Uterus (tissue), 4 donors: ENCODE data around the gene RIPK1. TPM values are rescaled to one million over a fixed set of nuclear protein-coding genes. Genes with fewer than 3 reads are reported as not detected.

ENCODE experiments used
- DNase-seq, 2 donors: peaks; one replicate each; pipeline ENCODE4 v3.0.0-alpha.2; 2019 to 2020
- H3K27ac ChIP-seq, 2 donors: fragments of 200-600 bp; sonication (generic); 1 replicate in 1 of 2; 2 replicates in 1 of 2; pipeline ENCODE4 v1.5.1; 2016 to 2018
- H3K27me3 ChIP-seq, 2 donors: fragments of 200-600 bp; sonication (generic); one replicate each; pipeline ENCODE4 v1.5.1; 2018 to 2019; ENCODE audit warnings: control low read depth in 1 of 2
- H3K36me3 ChIP-seq, 2 donors: fragments of 200-600 bp; sonication (generic); one replicate each; pipeline ENCODE4 v1.5.1; 2019; ENCODE audit warnings: control low read depth in 1 of 2
- H3K4me1 ChIP-seq, 2 donors: fragments of 200-600 bp; sonication (generic); one replicate each; pipeline ENCODE4 v1.5.1; 2018 to 2019; ENCODE audit warnings: control low read depth in 1 of 2
- H3K4me3 ChIP-seq, 2 donors: fragments of 200-600 bp; sonication (generic); 1 replicate in 1 of 2; 2 replicates in 1 of 2; pipeline ENCODE4 v1.5.1; 2018 to 2019; ENCODE audit warnings: mild to moderate bottlenecking in 1 of 2
- H3K9me3 ChIP-seq, 2 donors: fragments of 200-600 bp; sonication (generic); one replicate each; pipeline ENCODE4 v1.5.1; 2019; ENCODE audit warnings: control low read depth in 1 of 2
- POLR2A ChIP-seq, 2 donors: fragments of 450-650 bp; IDR thresholded peaks; one replicate each; pipeline ENCODE4 v1.6.1; 2016; ENCODE audit warnings: antibody characterized with exemption in 2 of 2, mild to moderate bottlenecking in 1 of 2, moderate library complexity in 1 of 2
- intact Hi-C: fragments of 100-400 bp; cut with DNase I; formaldehyde crosslinking; loops from one replicate; pipeline ENCODE4 v1.15.1; 2023; ENCODE audit warnings: low total_unique reads
- total RNA-seq, 4 donors: library from RNA; depleted of rRNA in 3 of 4; stranded (reverse); fragments of >200 nt in 3 of 4; gene quantifications; one replicate each; pipeline versions ENCODE4 v1.1.0 to v1.2.4, GENCODE V29; 2014 to 2023
- TF ChIP-seq, protein P1 (sequence below), 4 experiments: fragments of 200-600 bp in 2 of 4; fragments of 450-650 bp in 2 of 4; sonication (generic) in 2 of 4; IDR thresholded peaks; one replicate each; pipeline ENCODE4 v1.5.1; 2016 to 2019; ENCODE audit warnings: antibody characterized with exemption in 4 of 4, mild to moderate bottlenecking in 2 of 4, moderate library complexity in 1 of 4
- donor health status: DM: yes; HTN: yes; CAD: no.

RIPK1 gene
- total RNA-seq, 4 donors from 2014 or later = 11.5 to 35.0 (median 30.1) TPM

DNA sequence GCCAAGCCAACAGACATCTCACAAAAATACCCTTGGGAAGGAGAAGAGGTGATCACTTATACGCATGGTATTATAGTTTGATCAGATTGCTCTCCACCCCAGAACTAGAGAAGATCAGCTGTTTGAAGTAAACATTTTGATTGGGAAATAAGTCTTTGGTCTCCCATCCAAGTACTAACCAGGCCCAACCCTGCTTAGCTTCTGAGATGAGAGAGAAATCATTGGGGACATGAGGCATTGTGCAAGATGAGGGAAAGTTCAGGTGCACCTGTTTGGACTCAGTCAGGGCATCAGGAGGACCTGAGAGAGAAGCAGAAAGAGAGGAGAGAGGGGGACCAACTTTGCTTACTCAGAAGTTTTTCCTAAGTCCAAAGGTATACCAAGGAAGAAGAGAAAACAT, 11.4 kb downstream of the RIPK1 start:
- no peak for DNase-seq
- H3K36me3 ChIP-seq = no peaks in the 10 kb centered on the region
- H3K27me3 ChIP-seq = no peaks in the 10 kb centered on the region
- H3K4me3 ChIP-seq = no peak overlapping the region
- TF ChIP-seq, protein P1, sequence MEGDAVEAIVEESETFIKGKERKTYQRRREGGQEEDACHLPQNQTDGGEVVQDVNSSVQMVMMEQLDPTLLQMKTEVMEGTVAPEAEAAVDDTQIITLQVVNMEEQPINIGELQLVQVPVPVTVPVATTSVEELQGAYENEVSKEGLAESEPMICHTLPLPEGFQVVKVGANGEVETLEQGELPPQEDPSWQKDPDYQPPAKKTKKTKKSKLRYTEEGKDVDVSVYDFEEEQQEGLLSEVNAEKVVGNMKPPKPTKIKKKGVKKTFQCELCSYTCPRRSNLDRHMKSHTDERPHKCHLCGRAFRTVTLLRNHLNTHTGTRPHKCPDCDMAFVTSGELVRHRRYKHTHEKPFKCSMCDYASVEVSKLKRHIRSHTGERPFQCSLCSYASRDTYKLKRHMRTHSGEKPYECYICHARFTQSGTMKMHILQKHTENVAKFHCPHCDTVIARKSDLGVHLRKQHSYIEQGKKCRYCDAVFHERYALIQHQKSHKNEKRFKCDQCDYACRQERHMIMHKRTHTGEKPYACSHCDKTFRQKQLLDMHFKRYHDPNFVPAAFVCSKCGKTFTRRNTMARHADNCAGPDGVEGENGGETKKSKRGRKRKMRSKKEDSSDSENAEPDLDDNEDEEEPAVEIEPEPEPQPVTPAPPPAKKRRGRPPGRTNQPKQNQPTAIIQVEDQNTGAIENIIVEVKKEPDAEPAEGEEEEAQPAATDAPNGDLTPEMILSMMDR (IDR thresholded peaks at IDR 0.05) = no peak
- TF ChIP-seq POLR2A (IDR thresholded peaks at IDR 0.05) = no peak
- H3K9me3 ChIP-seq = no peaks in the 10 kb centered on the region
- H3K27ac ChIP-seq = no peak overlapping the region
- H3K4me1 ChIP-seq = no peaks in the 10 kb centered on the region
- intact Hi-C loops = no loop called here

DNA sequence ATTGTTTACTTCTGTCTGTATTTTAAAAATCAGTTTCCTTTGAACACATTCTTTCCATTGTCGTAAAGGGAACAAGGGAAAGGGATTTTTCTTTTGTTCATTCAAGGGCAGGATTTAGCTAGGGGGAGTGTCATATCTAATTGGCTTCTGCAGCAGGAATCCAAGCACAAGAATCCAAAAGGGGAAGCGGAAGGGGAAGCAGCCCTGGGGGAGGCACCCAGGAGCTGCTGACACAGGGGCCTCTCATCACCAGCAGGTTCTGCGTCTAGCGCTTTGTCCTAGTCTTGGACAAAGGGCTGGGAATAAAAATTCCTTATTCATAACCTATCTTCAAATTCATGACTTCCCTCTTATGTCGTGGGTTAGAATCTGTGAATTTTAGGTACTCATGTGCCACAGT, 13.7 kb downstream of the RIPK1 start:
- no peak overlapping the region for H3K4me3 ChIP-seq
- H3K36me3 ChIP-seq = no peaks in the 10 kb centered on the region
- H3K27ac ChIP-seq = no peak overlapping the region
- TF ChIP-seq POLR2A (IDR thresholded peaks at IDR 0.05) = no peak
- TF ChIP-seq, protein P1 (IDR thresholded peaks at IDR 0.05) = no peak
- intact Hi-C loops = no loop called here
- DNase-seq = no peak
- H3K4me1 ChIP-seq = no peaks in the 10 kb centered on the region
- no peaks in the 10 kb centered on the region for H3K27me3 ChIP-seq
- no peaks in the 10 kb centered on the region for H3K9me3 ChIP-seq

DNA sequence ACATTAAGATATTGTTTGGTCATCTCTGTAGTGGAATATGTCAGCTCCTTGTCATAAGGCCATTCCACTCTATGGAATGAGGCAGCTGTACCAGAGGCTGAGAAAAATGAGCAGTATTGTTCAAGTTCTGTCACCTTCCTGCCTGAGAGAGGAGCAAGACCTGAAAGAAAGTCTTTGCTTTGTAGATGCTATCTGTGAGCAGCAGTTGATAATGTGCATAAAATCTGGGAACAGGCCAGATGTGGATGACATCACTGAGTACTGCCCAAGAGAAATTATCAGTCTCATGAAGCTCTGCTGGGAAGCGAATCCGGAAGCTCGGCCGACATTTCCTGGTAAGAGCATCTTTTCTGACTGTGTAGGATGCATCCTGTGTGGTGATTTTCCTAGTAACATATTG, 16.8 kb downstream of the RIPK1 start:
- DNase-seq = no peak
- intact Hi-C loops = no loop called here
- Histone ChIP-seq H3K27ac (no peak overlapping the region), H3K4me1 (peaks cover 0 to 4% of the 10 kb centered on the region in 2 donors), H3K4me3 (no peak overlapping the region), H3K36me3 (no peaks in the 10 kb centered on the region), H3K27me3 (no peaks in the 10 kb centered on the region), H3K9me3 (no peaks in the 10 kb centered on the region)
- TF ChIP-seq, protein P1 (IDR thresholded peaks at IDR 0.05) = no peak
- no peak for TF ChIP-seq POLR2A (IDR thresholded peaks at IDR 0.05)

DNA sequence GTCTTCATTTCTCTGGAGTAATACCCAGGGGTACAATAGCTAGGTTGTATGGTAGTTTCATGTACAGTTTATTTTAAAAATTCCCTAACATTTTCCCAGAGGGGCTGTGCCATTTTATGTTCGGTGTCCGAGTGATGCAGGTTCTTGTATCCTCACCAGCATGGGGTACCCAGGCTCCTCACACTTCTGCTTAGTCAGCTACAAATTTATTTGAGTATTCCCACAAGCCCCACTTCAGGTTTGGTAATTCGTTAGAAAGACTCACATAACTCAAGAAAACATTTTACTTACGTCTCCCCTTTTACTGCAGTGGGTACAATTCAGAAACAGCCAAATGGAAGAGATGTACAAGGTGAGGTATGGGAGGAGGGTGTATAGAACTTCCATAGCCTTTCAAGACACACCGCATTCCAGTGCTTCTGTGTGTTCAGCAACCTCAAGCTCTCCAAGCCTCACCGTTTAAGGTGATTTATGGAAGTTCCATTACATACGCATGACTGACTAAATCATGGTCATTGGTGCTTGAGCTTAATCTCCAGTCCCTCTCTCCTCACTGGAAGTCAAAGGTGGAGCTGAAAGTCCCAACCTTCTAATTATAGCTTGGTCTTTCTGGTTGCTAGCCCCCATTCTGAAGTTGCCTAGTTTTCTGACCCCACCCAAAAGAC, 18.1 kb downstream of the RIPK1 start:
- Histone ChIP-seq H3K27me3 (no peaks in the 10 kb centered on the region), H3K4me1 (peaks cover 0 to 4% of the 10 kb centered on the region in 2 donors), H3K36me3 (no peaks in the 10 kb centered on the region), H3K9me3 (no peaks in the 10 kb centered on the region), H3K27ac (no peak overlapping the region), H3K4me3 (no peak overlapping the region)
- TF ChIP-seq, protein P1 (IDR thresholded peaks at IDR 0.05) = no peak
- no peak for TF ChIP-seq POLR2A (IDR thresholded peaks at IDR 0.05)
- no peak for DNase-seq
- intact Hi-C loops = no loop called here

DNA sequence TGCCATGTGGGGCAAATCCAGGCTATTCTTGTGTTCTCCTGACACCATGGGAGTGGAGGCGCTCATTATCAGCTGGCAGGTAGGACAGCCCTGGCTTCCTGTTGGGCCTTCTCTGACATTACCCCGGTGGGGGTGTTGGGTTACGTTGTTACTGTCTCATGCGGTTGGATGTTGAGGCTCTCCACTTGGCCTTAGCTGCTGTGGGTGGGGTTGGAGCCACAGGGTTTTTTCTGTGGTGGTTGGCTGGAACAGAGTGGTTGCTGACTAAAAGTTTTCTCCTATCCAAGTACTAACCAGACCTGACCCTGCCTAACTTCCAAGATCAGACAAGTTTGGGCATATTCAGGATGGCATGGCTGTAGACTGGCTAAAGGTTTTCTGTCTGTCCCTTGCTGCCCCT, 20.2 kb downstream of the RIPK1 start:
- H3K9me3 ChIP-seq = no peaks in the 10 kb centered on the region
- H3K4me3 ChIP-seq = no peak overlapping the region
- no peaks in the 10 kb centered on the region for H3K36me3 ChIP-seq
- H3K27me3 ChIP-seq = no peaks in the 10 kb centered on the region
- no peak for TF ChIP-seq POLR2A (IDR thresholded peaks at IDR 0.05)
- TF ChIP-seq, protein P1 (IDR thresholded peaks at IDR 0.05) = no peak
- H3K4me1 ChIP-seq = peaks cover 0 to 4% of the 10 kb centered on the region in 2 donors
- peak in 1 of 2 donors; percentile 45 for DNase-seq
- H3K27ac ChIP-seq = peak overlapping the region; percentile 34 to 48
- intact Hi-C loops = no loop called here
